Neural cell (in vitro differentiated cells): ENCODE measurements around the gene RAB11FIP4. TPM values are rescaled to one million over a fixed set of nuclear protein-coding genes. Genes with fewer than 3 reads are reported as not detected.

Experiments
- H2AFZ ChIP-seq: fragments of 200-600, 300-800 bp; sonication (generic), shearing (Covaris generic); 2 replicates; pipeline ENCODE4 v1.6.0; 2014; ENCODE audit warnings: low read depth, mild to moderate bottlenecking, antibody characterized with exemption, low read length, moderate library complexity
- H3F3A ChIP-seq: fragments of 200-600 bp; shearing (Covaris generic); 2 replicates; pipeline ENCODE4 v1.6.1; 2016; ENCODE audit warnings: mild to moderate bottlenecking, moderate library complexity, mixed read lengths, antibody characterized with exemption, low read length; ENCODE audit not compliant: insufficient read depth, poor library complexity, severe bottlenecking
- H3K27ac ChIP-seq: fragments of 200-600, 300-800 bp; sonication (generic), shearing (Covaris generic); 2 replicates; pipeline ENCODE4 v1.5.1; 2014; ENCODE audit warnings: mild to moderate bottlenecking, low read length, moderate library complexity
- H3K27me3 ChIP-seq: fragments of 300-800, 200-600 bp; sonication (generic), shearing (Covaris generic); 2 replicates; pipeline ENCODE4 v1.6.0; 2014; ENCODE audit warnings: mild to moderate bottlenecking, low read depth, low read length, moderate library complexity; ENCODE audit not compliant: insufficient read depth
- H3K36me3 ChIP-seq: fragments of 300-800, 200-600 bp; sonication (generic), shearing (Covaris generic); 2 replicates; pipeline ENCODE4 v1.5.1; 2014; ENCODE audit warnings: mild to moderate bottlenecking, antibody characterized with exemption, low read length, moderate library complexity; ENCODE audit not compliant: insufficient read depth
- H3K4me2 ChIP-seq: fragments of 300-800, 200-600 bp; sonication (generic), shearing (Covaris generic); 2 replicates; pipeline ENCODE4 v1.6.0; 2014; ENCODE audit warnings: mild to moderate bottlenecking, low read length
- H3K4me3 ChIP-seq: fragments of 300-800, 200-600 bp; sonication (generic), shearing (Covaris generic); 2 replicates; pipeline ENCODE4 v1.5.1; 2014; ENCODE audit warnings: mild to moderate bottlenecking, low read length, moderate library complexity
- H3K79me2 ChIP-seq: fragments of 200-600 bp; shearing (Covaris generic); replicated peaks from 2 replicates; pipeline ENCODE4 v1.6.0; 2014; ENCODE audit warnings: mild to moderate bottlenecking, low read length, moderate library complexity; ENCODE audit not compliant: insufficient read depth
- H3K9ac ChIP-seq: fragments of 300-800, 200-600 bp; sonication (generic), shearing (Covaris generic); 2 replicates; pipeline ENCODE4 v1.6.1; 2016; ENCODE audit warnings: mild to moderate bottlenecking, low read length, mixed read lengths
- H3K9me2 ChIP-seq: fragments of 200-600 bp; shearing (Covaris generic); 2 replicates; pipeline ENCODE4 v1.6.1; 2016; ENCODE audit warnings: mild to moderate bottlenecking, low read length, mixed read lengths; ENCODE audit not compliant: insufficient read depth
- H3K9me3 ChIP-seq: fragments of 200-600, 300-800 bp; sonication (generic), shearing (Covaris generic); 2 replicates; pipeline ENCODE4 v1.6.1; 2016; ENCODE audit warnings: mild to moderate bottlenecking, mixed run types, low read length, moderate library complexity, mixed read lengths
- H4K20me1 ChIP-seq: fragments of 200-600 bp; shearing (Covaris generic); 2 replicates; pipeline ENCODE4 v1.6.1; 2016; ENCODE audit warnings: mild to moderate bottlenecking, mixed run types; ENCODE audit not compliant: insufficient read depth
- CTCF ChIP-seq: fragments of 450-650 bp; IDR thresholded peaks from 2 replicates; pipeline ENCODE4 v1.5.1; 2014; ENCODE audit warnings: antibody characterized with exemption, mild to moderate bottlenecking, moderate library complexity; ENCODE audit not compliant: poor library complexity, severe bottlenecking
- EP300 ChIP-seq: fragments of 450-650 bp; conservative IDR thresholded peaks from 2 replicates; pipeline ENCODE4 v1.6.1; 2014; ENCODE audit warnings: antibody characterized with exemption, mild to moderate bottlenecking, moderate library complexity; ENCODE audit not compliant: poor library complexity, severe bottlenecking
- EZH2 ChIP-seq: fragments of 200-600, 300-800 bp; shearing (Covaris generic), sonication (generic); IDR thresholded peaks from 2 replicates; pipeline ENCODE4 v1.6.1; 2014; ENCODE audit warnings: antibody characterized with exemption, low read length, borderline replicate concordance, mild to moderate bottlenecking; ENCODE audit not compliant: insufficient read depth, poor library complexity, severe bottlenecking
- MXI1 ChIP-seq: fragments of 450-650 bp; conservative IDR thresholded peaks from 2 replicates; pipeline ENCODE4 v1.6.1; 2014; ENCODE audit warnings: antibody characterized with exemption, mild to moderate bottlenecking; ENCODE audit not compliant: poor library complexity, severe bottlenecking
- POLR2AphosphoS5 ChIP-seq: IDR thresholded peaks from 2 replicates; pipeline ENCODE4 v1.6.1; 2012
- RAD21 ChIP-seq: fragments of 450-650 bp; conservative IDR thresholded peaks from 2 replicates; pipeline ENCODE4 v1.6.1; 2014; ENCODE audit warnings: antibody characterized with exemption, mild to moderate bottlenecking, moderate library complexity
- SMC3 ChIP-seq: fragments of 450-650 bp; conservative IDR thresholded peaks from 2 replicates; pipeline ENCODE4 v1.6.1; 2014; ENCODE audit warnings: antibody characterized with exemption, mild to moderate bottlenecking, moderate library complexity; ENCODE audit not compliant: poor library complexity
- TAF1 ChIP-seq: IDR thresholded peaks from 2 replicates; pipeline ENCODE4 v1.6.1; 2012; ENCODE audit warnings: low read depth
- polyA plus RNA-seq: library from polyadenylated mRNA; depleted of rRNA; stranded (reverse); fragments of >200 nt; gene quantifications from 2 replicates; pipeline ENCODE4 v1.2.3, GENCODE V29; 2014
- TF ChIP-seq, protein P1 (sequence below): IDR thresholded peaks from 2 replicates; pipeline ENCODE4 v1.6.1; 2012; ENCODE audit warnings: borderline replicate concordance

Gene RAB11FIP4
- polyA plus RNA-seq, 1 donor from 2014 or later: 14.4 TPM

GRCh38 chr17:31534223-31534888 lies 142.9 kb downstream of the RAB11FIP4 start:
- Histone ChIP-seq H3K4me3 (no peak overlapping the region), H4K20me1 (no peaks in the 10 kb centered on the region), H3K4me2 (no peak overlapping the region), H3K27me3 (no peaks in the 10 kb centered on the region), H3K36me3 (no peaks in the 10 kb centered on the region), H3F3A (no peaks in the 10 kb centered on the region), H2AFZ (no peak overlapping the region), H3K9ac (no peak overlapping the region), H3K27ac (no peak overlapping the region), H3K79me2 (no peaks in the 10 kb centered on the region), H3K9me2 (no peaks in the 10 kb centered on the region), H3K9me3 (no peaks in the 10 kb centered on the region)
- TF ChIP-seq, protein P1, sequence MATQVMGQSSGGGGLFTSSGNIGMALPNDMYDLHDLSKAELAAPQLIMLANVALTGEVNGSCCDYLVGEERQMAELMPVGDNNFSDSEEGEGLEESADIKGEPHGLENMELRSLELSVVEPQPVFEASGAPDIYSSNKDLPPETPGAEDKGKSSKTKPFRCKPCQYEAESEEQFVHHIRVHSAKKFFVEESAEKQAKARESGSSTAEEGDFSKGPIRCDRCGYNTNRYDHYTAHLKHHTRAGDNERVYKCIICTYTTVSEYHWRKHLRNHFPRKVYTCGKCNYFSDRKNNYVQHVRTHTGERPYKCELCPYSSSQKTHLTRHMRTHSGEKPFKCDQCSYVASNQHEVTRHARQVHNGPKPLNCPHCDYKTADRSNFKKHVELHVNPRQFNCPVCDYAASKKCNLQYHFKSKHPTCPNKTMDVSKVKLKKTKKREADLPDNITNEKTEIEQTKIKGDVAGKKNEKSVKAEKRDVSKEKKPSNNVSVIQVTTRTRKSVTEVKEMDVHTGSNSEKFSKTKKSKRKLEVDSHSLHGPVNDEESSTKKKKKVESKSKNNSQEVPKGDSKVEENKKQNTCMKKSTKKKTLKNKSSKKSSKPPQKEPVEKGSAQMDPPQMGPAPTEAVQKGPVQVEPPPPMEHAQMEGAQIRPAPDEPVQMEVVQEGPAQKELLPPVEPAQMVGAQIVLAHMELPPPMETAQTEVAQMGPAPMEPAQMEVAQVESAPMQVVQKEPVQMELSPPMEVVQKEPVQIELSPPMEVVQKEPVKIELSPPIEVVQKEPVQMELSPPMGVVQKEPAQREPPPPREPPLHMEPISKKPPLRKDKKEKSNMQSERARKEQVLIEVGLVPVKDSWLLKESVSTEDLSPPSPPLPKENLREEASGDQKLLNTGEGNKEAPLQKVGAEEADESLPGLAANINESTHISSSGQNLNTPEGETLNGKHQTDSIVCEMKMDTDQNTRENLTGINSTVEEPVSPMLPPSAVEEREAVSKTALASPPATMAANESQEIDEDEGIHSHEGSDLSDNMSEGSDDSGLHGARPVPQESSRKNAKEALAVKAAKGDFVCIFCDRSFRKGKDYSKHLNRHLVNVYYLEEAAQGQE: no peak
- no peak for TF ChIP-seq MXI1
- TF ChIP-seq POLR2AphosphoS5: no peak
- no peak for TF ChIP-seq RAD21
- TF ChIP-seq TAF1: no peak
- no peak for TF ChIP-seq EP300
- no peak for TF ChIP-seq SMC3
- no peak for TF ChIP-seq CTCF
- no peak for TF ChIP-seq EZH2

GRCh38 chr17:31535581-31535981 lies 144.1 kb downstream of the RAB11FIP4 start:
- Histone ChIP-seq H3K36me3 (no peaks in the 10 kb centered on the region), H3K27ac (no peak overlapping the region), H3K4me3 (no peak overlapping the region), H3K9me2 (no peaks in the 10 kb centered on the region), H3K9me3 (no peaks in the 10 kb centered on the region), H2AFZ (no peak overlapping the region), H3K4me2 (no peak overlapping the region), H3F3A (no peaks in the 10 kb centered on the region), H3K79me2 (no peaks in the 10 kb centered on the region), H3K9ac (no peak overlapping the region), H4K20me1 (no peaks in the 10 kb centered on the region), H3K27me3 (no peaks in the 10 kb centered on the region)
- TF ChIP-seq POLR2AphosphoS5: no peak
- TF ChIP-seq RAD21: no peak
- TF ChIP-seq, protein P1: no peak
- TF ChIP-seq EP300: no peak
- no peak for TF ChIP-seq CTCF
- no peak for TF ChIP-seq TAF1
- no peak for TF ChIP-seq EZH2
- no peak for TF ChIP-seq SMC3
- no peak for TF ChIP-seq MXI1
